ENCODE results near the gene PRAMEF1.
"Not testable (repeated sequence)": the region's sequence is repeated elsewhere in the genome, so short reads cannot be mapped to it uniquely, and the experiment has no call there.

The PRAMEF1 gene

DNA sequence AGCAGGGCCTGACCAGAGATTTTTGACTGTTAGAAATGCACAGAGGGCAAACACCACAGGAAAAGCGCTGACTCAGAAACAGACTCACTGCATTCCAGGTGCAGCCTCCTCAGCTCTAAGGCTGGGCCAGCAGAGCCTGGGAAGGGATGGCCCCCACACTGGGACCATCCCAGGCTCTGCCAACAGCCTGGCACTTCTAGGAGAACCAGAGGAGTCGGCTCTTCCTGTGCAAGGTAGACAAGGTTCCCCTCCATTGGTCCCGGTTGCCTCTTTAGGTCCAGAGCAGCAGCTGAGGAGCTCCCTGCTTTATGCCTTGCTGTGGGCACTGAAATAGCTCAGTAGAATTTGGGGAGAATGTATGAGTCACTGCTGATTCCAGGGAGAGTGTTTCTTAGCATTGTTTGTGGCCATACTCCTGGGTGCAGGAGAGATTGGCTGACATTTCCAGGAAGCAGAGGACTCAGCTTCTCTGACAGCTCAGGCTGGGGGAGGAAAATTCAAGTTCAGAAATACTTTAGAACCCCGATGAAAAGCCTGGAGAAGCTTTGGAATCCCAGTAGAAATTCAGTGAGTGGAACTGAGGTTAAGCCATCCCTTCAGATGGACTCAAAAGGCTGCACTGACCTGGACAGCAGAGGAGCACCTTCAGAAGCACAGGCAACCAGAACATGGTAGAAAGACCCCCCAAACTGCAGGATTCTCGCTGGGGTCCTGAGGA, 19.7 kb downstream of the PRAMEF1 start:
- Histone ChIP-seq H3K79me2 (ENCODE audit: control insufficient read depth, low read length) (no peaks in the 10 kb centered on the region), H3K4me1 (ENCODE audit: control insufficient read depth, low read length) (no peaks in the 10 kb centered on the region), H3K4me3 (ENCODE audit: low read length) (no peak overlapping the region), H3K27ac (ENCODE audit: low read depth, low read length) (no peak overlapping the region), H3K9me2 (replicated peaks; ENCODE audit: control insufficient read depth, low read length) (no peaks in the 10 kb centered on the region), H3K9me3 (ENCODE audit: control insufficient read depth, insufficient read depth, low read length) (no peaks in the 10 kb centered on the region), H3F3A (ENCODE audit: control insufficient read depth, insufficient read depth) (no peaks in the 10 kb centered on the region), H3K36me3 (ENCODE audit: control insufficient read depth, low read length) (no peaks in the 10 kb centered on the region), H4K20me1 (ENCODE audit: control insufficient read depth, insufficient read depth, low read depth, low read length) (no peaks in the 10 kb centered on the region), H3K4me2 (ENCODE audit: low read length) (no peak overlapping the region), H3K27me3 (ENCODE audit: control insufficient read depth, low read length) (no peaks in the 10 kb centered on the region)
- TF ChIP-seq EZH2phosphoT487 (IDR thresholded peaks at IDR 0.05; ENCODE audit: borderline replicate concordance, low read length) = no peak
- TF ChIP-seq, protein P1, sequence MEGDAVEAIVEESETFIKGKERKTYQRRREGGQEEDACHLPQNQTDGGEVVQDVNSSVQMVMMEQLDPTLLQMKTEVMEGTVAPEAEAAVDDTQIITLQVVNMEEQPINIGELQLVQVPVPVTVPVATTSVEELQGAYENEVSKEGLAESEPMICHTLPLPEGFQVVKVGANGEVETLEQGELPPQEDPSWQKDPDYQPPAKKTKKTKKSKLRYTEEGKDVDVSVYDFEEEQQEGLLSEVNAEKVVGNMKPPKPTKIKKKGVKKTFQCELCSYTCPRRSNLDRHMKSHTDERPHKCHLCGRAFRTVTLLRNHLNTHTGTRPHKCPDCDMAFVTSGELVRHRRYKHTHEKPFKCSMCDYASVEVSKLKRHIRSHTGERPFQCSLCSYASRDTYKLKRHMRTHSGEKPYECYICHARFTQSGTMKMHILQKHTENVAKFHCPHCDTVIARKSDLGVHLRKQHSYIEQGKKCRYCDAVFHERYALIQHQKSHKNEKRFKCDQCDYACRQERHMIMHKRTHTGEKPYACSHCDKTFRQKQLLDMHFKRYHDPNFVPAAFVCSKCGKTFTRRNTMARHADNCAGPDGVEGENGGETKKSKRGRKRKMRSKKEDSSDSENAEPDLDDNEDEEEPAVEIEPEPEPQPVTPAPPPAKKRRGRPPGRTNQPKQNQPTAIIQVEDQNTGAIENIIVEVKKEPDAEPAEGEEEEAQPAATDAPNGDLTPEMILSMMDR (IDR thresholded peaks at IDR 0.05; ENCODE audit: low read depth, low read length, poor library complexity, severe bottlenecking) = no peak

DNA sequence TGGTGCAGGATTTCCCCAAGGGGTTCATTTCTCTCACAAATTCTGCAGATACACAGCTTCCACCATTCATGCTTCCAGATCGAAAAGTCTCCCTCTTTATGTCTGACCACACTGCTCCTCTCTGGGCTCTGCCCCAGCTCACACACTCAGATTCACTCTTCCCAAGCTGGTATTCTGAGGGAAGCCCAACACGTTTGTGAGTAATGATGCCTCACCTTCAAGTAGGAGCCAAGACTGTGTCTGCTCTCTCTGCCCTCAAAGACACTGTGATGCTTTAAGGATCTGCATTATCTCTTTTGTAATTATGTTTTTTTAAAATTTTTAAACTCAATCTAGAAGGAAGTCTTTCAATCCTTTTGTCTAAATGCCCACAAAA, 20.2 kb downstream of the PRAMEF1 start:
- no peak overlapping the region for H3K27ac ChIP-seq (ENCODE audit: low read depth, low read length)
- H3K27me3 ChIP-seq (ENCODE audit: control insufficient read depth, low read length) = no peaks in the 10 kb centered on the region
- H3K4me1 ChIP-seq (ENCODE audit: control insufficient read depth, low read length) = no peaks in the 10 kb centered on the region
- H3K4me3 ChIP-seq (ENCODE audit: low read length) = no peak overlapping the region
- no peaks in the 10 kb centered on the region for H3K36me3 ChIP-seq (ENCODE audit: control insufficient read depth, low read length)
- no peaks in the 10 kb centered on the region for H3K9me3 ChIP-seq (ENCODE audit: control insufficient read depth, insufficient read depth, low read length)
- TF ChIP-seq EZH2phosphoT487 (IDR thresholded peaks at IDR 0.05; ENCODE audit: borderline replicate concordance, low read length) = no peak
- TF ChIP-seq, protein P1 (IDR thresholded peaks at IDR 0.05; ENCODE audit: low read depth, low read length, poor library complexity, severe bottlenecking) = no peak
- H4K20me1 ChIP-seq (ENCODE audit: control insufficient read depth, insufficient read depth, low read depth, low read length) = no peaks in the 10 kb centered on the region
- no peaks in the 10 kb centered on the region for H3K9me2 ChIP-seq (replicated peaks; ENCODE audit: control insufficient read depth, low read length)
- no peaks in the 10 kb centered on the region for H3K79me2 ChIP-seq (ENCODE audit: control insufficient read depth, low read length)
- H3K4me2 ChIP-seq (ENCODE audit: low read length) = no peak overlapping the region
- no peaks in the 10 kb centered on the region for H3F3A ChIP-seq (ENCODE audit: control insufficient read depth, insufficient read depth)

DNA sequence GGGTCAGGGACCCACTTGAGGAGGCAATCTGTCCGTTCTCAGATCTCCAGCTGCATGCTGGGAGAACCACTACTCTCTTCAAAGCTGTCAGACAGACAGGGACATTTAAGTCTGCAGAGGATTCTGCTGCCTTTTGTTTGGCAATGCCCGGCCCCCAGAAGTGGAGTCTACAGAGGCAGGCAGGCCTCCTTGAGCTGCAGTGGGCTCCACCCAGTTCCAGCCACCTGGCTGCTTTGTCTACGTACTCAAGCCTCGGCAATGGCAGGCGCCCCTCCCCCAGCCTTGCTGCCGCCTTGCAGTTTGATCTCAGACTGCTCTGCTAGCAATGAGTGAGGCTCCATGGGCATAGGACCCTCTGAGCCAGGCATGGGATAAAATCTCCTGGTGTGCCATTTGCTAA, 27.9 kb downstream of the PRAMEF1 start:
- H4K20me1 ChIP-seq (ENCODE audit: control insufficient read depth, insufficient read depth, low read depth, low read length); H3K4me1 ChIP-seq (ENCODE audit: control insufficient read depth, low read length); H3K9me2 ChIP-seq (replicated peaks; ENCODE audit: control insufficient read depth, low read length); H3K9me3 ChIP-seq (ENCODE audit: control insufficient read depth, insufficient read depth, low read length); H3K36me3 ChIP-seq (ENCODE audit: control insufficient read depth, low read length); H3K79me2 ChIP-seq (ENCODE audit: control insufficient read depth, low read length); H3K4me2 ChIP-seq (ENCODE audit: low read length); H3K27ac ChIP-seq (ENCODE audit: low read depth, low read length); H3K4me3 ChIP-seq (ENCODE audit: low read length); H3F3A ChIP-seq (ENCODE audit: control insufficient read depth, insufficient read depth); H3K27me3 ChIP-seq (ENCODE audit: control insufficient read depth, low read length): not testable (repeated sequence)

DNA sequence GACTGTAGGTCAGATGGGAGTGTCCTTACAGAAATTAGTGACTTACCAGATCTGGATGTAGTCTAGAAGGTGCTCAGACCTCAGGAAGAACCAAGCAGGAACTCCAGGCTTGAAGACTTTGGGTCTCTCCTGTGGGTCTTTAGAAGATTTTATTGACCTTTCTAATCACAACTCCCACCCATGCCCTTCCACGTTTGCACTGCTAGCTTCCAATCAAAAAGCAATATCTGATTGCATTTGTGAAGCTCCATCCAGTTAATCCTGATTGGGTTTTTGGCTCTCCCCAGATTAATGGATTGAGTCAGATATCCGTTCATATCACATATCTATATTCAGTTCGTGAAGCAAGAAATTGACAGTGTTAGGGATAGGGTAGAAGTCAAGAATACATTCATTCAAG, 40.1 kb downstream of the PRAMEF1 start, which contains the start of gene PRAMEF11:
PRAMEF11 (minus strand) TSS at position 101 of the 400 bp plus-strand sequence. CDS start 2,621 bp downstream, outside the sequence.
- H3K27me3 ChIP-seq (ENCODE audit: control insufficient read depth, low read length); H3F3A ChIP-seq (ENCODE audit: control insufficient read depth, insufficient read depth); H3K4me2 ChIP-seq (ENCODE audit: low read length); H3K4me1 ChIP-seq (ENCODE audit: control insufficient read depth, low read length); H3K4me3 ChIP-seq (ENCODE audit: low read length); H4K20me1 ChIP-seq (ENCODE audit: control insufficient read depth, insufficient read depth, low read depth, low read length); H3K27ac ChIP-seq (ENCODE audit: low read depth, low read length); H3K36me3 ChIP-seq (ENCODE audit: control insufficient read depth, low read length); H3K79me2 ChIP-seq (ENCODE audit: control insufficient read depth, low read length); H3K9me3 ChIP-seq (ENCODE audit: control insufficient read depth, insufficient read depth, low read length); H3K9me2 ChIP-seq (replicated peaks; ENCODE audit: control insufficient read depth, low read length): not testable (repeated sequence)

DNA sequence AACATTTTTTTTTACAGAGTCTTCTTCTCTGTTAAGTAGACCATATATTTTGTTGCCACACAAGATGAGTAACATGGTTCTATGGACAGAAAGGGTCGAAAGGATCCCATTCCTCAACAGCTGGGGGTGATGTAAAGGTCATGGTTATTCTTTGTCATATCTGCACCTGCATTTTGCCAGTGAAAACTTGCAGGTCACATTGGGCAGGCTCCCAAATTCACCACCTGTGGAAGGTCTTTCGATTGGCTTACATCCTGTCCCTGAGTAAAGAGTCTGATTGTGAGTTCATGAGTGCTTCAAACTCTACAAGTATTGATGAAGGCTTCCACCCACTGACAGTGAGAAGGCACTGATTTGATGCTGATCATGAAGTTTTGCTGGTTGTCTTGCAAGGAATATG, 42.1 kb downstream of the PRAMEF1 start:
- H3K4me1 ChIP-seq (ENCODE audit: control insufficient read depth, low read length); H4K20me1 ChIP-seq (ENCODE audit: control insufficient read depth, insufficient read depth, low read depth, low read length); H3K9me3 ChIP-seq (ENCODE audit: control insufficient read depth, insufficient read depth, low read length); H3K36me3 ChIP-seq (ENCODE audit: control insufficient read depth, low read length); H3K4me2 ChIP-seq (ENCODE audit: low read length); H3K27ac ChIP-seq (ENCODE audit: low read depth, low read length); H3K79me2 ChIP-seq (ENCODE audit: control insufficient read depth, low read length); H3K9me2 ChIP-seq (replicated peaks; ENCODE audit: control insufficient read depth, low read length); H3F3A ChIP-seq (ENCODE audit: control insufficient read depth, insufficient read depth); H3K4me3 ChIP-seq (ENCODE audit: low read length); H3K27me3 ChIP-seq (ENCODE audit: control insufficient read depth, low read length): not testable (repeated sequence)
